ENCODE measurements around the gene SPATA17.

DNA sequence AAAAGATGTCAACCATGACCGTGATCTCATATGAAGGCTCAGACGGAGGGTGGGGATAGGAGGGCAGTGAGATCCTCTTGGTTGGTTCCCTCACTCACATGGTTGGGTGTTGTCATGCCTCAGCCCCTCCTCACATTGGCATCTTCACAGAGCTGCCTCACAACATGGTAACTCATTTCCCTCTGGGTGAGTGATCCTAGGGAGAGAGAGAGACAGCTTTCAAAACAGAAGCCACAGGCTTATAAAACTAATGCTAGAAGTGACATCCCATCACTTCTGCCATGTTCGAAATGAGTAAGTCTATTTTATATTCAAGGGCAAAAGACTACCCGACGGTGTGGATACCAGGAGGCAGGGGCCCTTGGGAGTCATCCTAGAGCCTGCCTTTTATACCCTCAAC is 145.5 kb downstream of the SPATA17 start:
- TF ChIP-seq POLR2AphosphoS5 (IDR thresholded peaks at IDR 0.05): no peak
- TF ChIP-seq, protein P1, sequence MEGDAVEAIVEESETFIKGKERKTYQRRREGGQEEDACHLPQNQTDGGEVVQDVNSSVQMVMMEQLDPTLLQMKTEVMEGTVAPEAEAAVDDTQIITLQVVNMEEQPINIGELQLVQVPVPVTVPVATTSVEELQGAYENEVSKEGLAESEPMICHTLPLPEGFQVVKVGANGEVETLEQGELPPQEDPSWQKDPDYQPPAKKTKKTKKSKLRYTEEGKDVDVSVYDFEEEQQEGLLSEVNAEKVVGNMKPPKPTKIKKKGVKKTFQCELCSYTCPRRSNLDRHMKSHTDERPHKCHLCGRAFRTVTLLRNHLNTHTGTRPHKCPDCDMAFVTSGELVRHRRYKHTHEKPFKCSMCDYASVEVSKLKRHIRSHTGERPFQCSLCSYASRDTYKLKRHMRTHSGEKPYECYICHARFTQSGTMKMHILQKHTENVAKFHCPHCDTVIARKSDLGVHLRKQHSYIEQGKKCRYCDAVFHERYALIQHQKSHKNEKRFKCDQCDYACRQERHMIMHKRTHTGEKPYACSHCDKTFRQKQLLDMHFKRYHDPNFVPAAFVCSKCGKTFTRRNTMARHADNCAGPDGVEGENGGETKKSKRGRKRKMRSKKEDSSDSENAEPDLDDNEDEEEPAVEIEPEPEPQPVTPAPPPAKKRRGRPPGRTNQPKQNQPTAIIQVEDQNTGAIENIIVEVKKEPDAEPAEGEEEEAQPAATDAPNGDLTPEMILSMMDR (IDR thresholded peaks at IDR 0.05): no peak
